Liver (tissue), 3 donors: ENCODE data around the gene OXGR1.

ENCODE experiments used
- FOXA1 ChIP-seq: IDR thresholded peaks from 2 replicates; pipeline ENCODE4 v1.6.1; 2016; ENCODE audit warnings: antibody characterized with exemption
- GABPA ChIP-seq, 2 donors: IDR thresholded peaks in 1 of 2; conservative IDR thresholded peaks in 1 of 2; 2 replicates each; pipeline ENCODE4 v1.6.1; 2016; ENCODE audit warnings: antibody characterized with exemption in 2 of 2, mild to moderate bottlenecking in 1 of 2, moderate library complexity in 1 of 2
- HNF4A ChIP-seq, 2 donors: conservative IDR thresholded peaks; 2 replicates each; pipeline ENCODE4 v1.6.1; 2016; ENCODE audit warnings: antibody characterized with exemption in 2 of 2, mild to moderate bottlenecking in 2 of 2
- NR2F2 ChIP-seq: IDR thresholded peaks from 2 replicates; pipeline ENCODE4 v1.6.1; 2016; ENCODE audit warnings: antibody characterized with exemption
- RAD21 ChIP-seq, 2 donors: IDR thresholded peaks; 2 replicates each; pipeline ENCODE4 v1.6.1; 2016; ENCODE audit warnings: antibody characterized with exemption in 2 of 2, mild to moderate bottlenecking in 2 of 2
- REST ChIP-seq: IDR thresholded peaks from 2 replicates; pipeline ENCODE4 v1.6.1; 2016; ENCODE audit warnings: antibody characterized with exemption, mild to moderate bottlenecking
- SP1 ChIP-seq: IDR thresholded peaks from 2 replicates; pipeline ENCODE4 v1.6.1; 2018; ENCODE audit warnings: antibody characterized with exemption, mild to moderate bottlenecking
- TAF1 ChIP-seq: conservative IDR thresholded peaks from 2 replicates; pipeline ENCODE4 v1.6.1; 2016; ENCODE audit warnings: antibody characterized with exemption, mild to moderate bottlenecking
- YY1 ChIP-seq: IDR thresholded peaks from 2 replicates; pipeline ENCODE4 v1.6.1; 2016; ENCODE audit warnings: antibody characterized with exemption, mild to moderate bottlenecking
- TF ChIP-seq, protein P1 (sequence below): fragments of 150-350 bp; IDR thresholded peaks from 2 replicates; pipeline ENCODE4 v1.5.1; 2017; ENCODE audit warnings: improper control_type of control experiment, low read depth, low read length; ENCODE audit not compliant: missing input control
- TF ChIP-seq, protein P2 (sequence below): IDR thresholded peaks from 2 replicates; pipeline ENCODE4 v1.6.1; 2016; ENCODE audit warnings: antibody characterized with exemption
- donor health status: healthy.
- donor health status: healthy.

- TF ChIP-seq, protein P1, sequence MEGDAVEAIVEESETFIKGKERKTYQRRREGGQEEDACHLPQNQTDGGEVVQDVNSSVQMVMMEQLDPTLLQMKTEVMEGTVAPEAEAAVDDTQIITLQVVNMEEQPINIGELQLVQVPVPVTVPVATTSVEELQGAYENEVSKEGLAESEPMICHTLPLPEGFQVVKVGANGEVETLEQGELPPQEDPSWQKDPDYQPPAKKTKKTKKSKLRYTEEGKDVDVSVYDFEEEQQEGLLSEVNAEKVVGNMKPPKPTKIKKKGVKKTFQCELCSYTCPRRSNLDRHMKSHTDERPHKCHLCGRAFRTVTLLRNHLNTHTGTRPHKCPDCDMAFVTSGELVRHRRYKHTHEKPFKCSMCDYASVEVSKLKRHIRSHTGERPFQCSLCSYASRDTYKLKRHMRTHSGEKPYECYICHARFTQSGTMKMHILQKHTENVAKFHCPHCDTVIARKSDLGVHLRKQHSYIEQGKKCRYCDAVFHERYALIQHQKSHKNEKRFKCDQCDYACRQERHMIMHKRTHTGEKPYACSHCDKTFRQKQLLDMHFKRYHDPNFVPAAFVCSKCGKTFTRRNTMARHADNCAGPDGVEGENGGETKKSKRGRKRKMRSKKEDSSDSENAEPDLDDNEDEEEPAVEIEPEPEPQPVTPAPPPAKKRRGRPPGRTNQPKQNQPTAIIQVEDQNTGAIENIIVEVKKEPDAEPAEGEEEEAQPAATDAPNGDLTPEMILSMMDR, result no peak
- TF ChIP-seq TAF1, result no peak
- no peak for TF ChIP-seq SP1
- TF ChIP-seq HNF4A (conservative IDR thresholded peaks at IDR 0.05), result no peak
- TF ChIP-seq RAD21 (IDR thresholded peaks at IDR 0.05), result no peak
- no peak for TF ChIP-seq REST
- TF ChIP-seq YY1, result no peak
- no peak for TF ChIP-seq NR2F2
- no peak for TF ChIP-seq FOXA1
- TF ChIP-seq GABPA (IDR thresholded peaks at IDR 0.05 in 1 of 2, conservative IDR thresholded peaks at IDR 0.05 in 1 of 2), result no peak
- TF ChIP-seq, protein P2, sequence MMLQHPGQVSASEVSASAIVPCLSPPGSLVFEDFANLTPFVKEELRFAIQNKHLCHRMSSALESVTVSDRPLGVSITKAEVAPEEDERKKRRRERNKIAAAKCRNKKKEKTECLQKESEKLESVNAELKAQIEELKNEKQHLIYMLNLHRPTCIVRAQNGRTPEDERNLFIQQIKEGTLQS, result no peak
Observed at GRCh38 chr13:96991072-96991471, 3.2 kb downstream of the OXGR1 start.
